Omental fat pad (tissue), 4 donors: ENCODE data around the gene EFR3B. TPM values are rescaled to one million over a fixed set of nuclear protein-coding genes. Genes with fewer than 3 reads are reported as not detected.
A peak's percentile ranks its signal among the peaks of the same experiment; 100 is the strongest.
"Not testable (repeated sequence)": the region's sequence is repeated elsewhere in the genome, so short reads cannot be mapped to it uniquely, and the experiment has no call there.

Experiments
- ATAC-seq: fragments of 150-250 bp; one replicate; pipeline ENCODE4 v1.9.1; 2016; ENCODE audit warnings: mild to moderate bottlenecking, moderate library complexity; ENCODE audit not compliant: low FRiP score
- DNase-seq: peaks from one replicate; pipeline ENCODE4 v3.0.0-alpha.2; 2019; ENCODE audit warnings: low spot score
- CTCF ChIP-seq, 3 donors: fragments of 450-650 bp; IDR thresholded peaks; one replicate each; pipeline ENCODE4 v1.5.1; 2016 to 2017; ENCODE audit warnings: antibody characterized with exemption in 3 of 3, mild to moderate bottlenecking in 3 of 3, moderate library complexity in 2 of 3
- total RNA-seq, 4 donors: library from RNA; depleted of rRNA; stranded (reverse); fragments of >200 nt; gene quantifications; one replicate each; pipeline ENCODE4 v1.1.0, GENCODE V29; 2016

The EFR3B gene
- total RNA-seq, result 1 to 10 TPM in 2 of 4 donors, under 1 TPM in 2; 0.63 to 2.2 (median 0.97) TPM

- ATAC-seq (peak; percentile 100), DNase-seq (peak; percentile 75)
- no peak for TF ChIP-seq CTCF (IDR thresholded peaks at IDR 0.05)
These were observed at the start of gene EFR3B for GRCh38 chr2:25041928-25042320. TSS of gene EFR3B (plus strand) at chr2:25042076. CDS start at chr2:25042313, 237 bp downstream.

GRCh38 chr2:24993406-24994145, 48.3 kb upstream of the EFR3B start:
- ATAC-seq (no peak), DNase-seq (no peak)
- no peak for TF ChIP-seq CTCF (IDR thresholded peaks at IDR 0.05)

GRCh38 chr2:24994146-24994724, 47.6 kb upstream of the EFR3B start:
- DNase-seq (no peak), ATAC-seq (no peak)
- no peak for TF ChIP-seq CTCF (IDR thresholded peaks at IDR 0.05)

- not testable (repeated sequence) for DNase-seq, ATAC-seq
These were observed 42.8 kb upstream of the EFR3B start for GRCh38 chr2:24999097-24999496.

GRCh38 chr2:25000036-25000435, 41.8 kb upstream of the EFR3B start:
- ATAC-seq (no peak), DNase-seq (no peak)
- no peak for TF ChIP-seq CTCF (IDR thresholded peaks at IDR 0.05)

- DNase-seq (no peak), ATAC-seq (no peak)
- TF ChIP-seq CTCF (IDR thresholded peaks at IDR 0.05), result no peak
These were observed 41.2 kb upstream of the EFR3B start for GRCh38 chr2:25000503-25001324.

- TF ChIP-seq CTCF (IDR thresholded peaks at IDR 0.05), result no peak
- ATAC-seq, result no peak
- no peak for DNase-seq
These were observed 40.6 kb upstream of the EFR3B start for GRCh38 chr2:25001325-25001637.
